ENCODE data around the gene TNFSF13B. TPM values are rescaled to one million over a fixed set of nuclear protein-coding genes. Genes with fewer than 3 reads are reported as not detected.

The TNFSF13B gene, protein sequence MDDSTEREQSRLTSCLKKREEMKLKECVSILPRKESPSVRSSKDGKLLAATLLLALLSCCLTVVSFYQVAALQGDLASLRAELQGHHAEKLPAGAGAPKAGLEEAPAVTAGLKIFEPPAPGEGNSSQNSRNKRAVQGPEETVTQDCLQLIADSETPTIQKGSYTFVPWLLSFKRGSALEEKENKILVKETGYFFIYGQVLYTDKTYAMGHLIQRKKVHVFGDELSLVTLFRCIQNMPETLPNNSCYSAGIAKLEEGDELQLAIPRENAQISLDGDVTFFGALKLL
- 1 to 10 TPM; 6.2 to 9.3 TPM for total RNA-seq

DNA sequence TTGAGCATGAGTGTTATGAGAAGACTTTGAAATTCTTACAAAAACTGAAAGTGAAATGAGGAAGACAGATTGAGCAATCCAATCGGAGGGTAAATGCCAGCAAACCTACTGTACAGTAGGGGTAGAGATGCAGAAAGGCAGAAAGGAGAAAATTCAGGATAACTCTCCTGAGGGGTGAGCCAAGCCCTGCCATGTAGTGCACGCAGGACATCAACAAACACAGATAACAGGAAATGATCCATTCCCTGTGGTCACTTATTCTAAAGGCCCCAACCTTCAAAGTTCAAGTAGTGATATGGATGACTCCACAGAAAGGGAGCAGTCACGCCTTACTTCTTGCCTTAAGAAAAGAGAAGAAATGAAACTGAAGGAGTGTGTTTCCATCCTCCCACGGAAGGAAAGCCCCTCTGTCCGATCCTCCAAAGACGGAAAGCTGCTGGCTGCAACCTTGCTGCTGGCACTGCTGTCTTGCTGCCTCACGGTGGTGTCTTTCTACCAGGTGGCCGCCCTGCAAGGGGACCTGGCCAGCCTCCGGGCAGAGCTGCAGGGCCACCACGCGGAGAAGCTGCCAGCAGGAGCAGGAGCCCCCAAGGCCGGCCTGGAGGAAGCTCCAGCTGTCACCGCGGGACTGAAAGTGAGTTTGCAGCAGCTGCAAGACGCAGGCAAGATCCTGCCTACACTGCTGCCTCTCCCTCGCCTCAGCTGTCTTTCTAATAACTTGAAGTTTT is at the start of gene TNFSF13B:
TSS of gene TNFSF13B (plus strand) at position 118 of the 728 bp plus-strand sequence. CDS start at position 296, 178 bp downstream.
- Mint-ChIP-seq H3K9me3 (ENCODE audit: low read depth) (no peaks in the 10 kb centered on the region), H3K27me3 (no peaks in the 10 kb centered on the region), H3K4me1 (peaks cover 39% of the 10 kb centered on the region), H3K4me3 (peak within 1 kb of the TSS; percentile 82), H3K36me3 (peaks cover 6% of the 10 kb centered on the region), H3K27ac (peak within 1 kb of the TSS; percentile 88)
- DNase-seq (peak; percentile 69), ATAC-seq (peak; percentile 82)
- CTCF ChIA-PET: interaction anchor here (1.0 to 1.6 kb wide), 5 partner anchors 17 to 628 kb away, joined by 3 to 7 read pairs (median 3); partner anchors contain the start of genes ABHD13 and LIG4

GRCh38 chr13:108220041-108220440 is 49.5 kb upstream of the TNFSF13B start:
- no peaks in the 10 kb centered on the region for H3K9me3 Mint-ChIP-seq (ENCODE audit: low read depth)
- peaks cover 2% of the 10 kb centered on the region for H3K36me3 Mint-ChIP-seq
- no peak overlapping the region for H3K27ac Mint-ChIP-seq
- peak overlapping the region; percentile 89 for H3K4me3 Mint-ChIP-seq
- H3K27me3 Mint-ChIP-seq: no peaks in the 10 kb centered on the region
- CTCF ChIA-PET: no interaction called here
- DNase-seq (no peak), ATAC-seq (no peak)
- peaks cover 41% of the 10 kb centered on the region for H3K4me1 Mint-ChIP-seq

DNA sequence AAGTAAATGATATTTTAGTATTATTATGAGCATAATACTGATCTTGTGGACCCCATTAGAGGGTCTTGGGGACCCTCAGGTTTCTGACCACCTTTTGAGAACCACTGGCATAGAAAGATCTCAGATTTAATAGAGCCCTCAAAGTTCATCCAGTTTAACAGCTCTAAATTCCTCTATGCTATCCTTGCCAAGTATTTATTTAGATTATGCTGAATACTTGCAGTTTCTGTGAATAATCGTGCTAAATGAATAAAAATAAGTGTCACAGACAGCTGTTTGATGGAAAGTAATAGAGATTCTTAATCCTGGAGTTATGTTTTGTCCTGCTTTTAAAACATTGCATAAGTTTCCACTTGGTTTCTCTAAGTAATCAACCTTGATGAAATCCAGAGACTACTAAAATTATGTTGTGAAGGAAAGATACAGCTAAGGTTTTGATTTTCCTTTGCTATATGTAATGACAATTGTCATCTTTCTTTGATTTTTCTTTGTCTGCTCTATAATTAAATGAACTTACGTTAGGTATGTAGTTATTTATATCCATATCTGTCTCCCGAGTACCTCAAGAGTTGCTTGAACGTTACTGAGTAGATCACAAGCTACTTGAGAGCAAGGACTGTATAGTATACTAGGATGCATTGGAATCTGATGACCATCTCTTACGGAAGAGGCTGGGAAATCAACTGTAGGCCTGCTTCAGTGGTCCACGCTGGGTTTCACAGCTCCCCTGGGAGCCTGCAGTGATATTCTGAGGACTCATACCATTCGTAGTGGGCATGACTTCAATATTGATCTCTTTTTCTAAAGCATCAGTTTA is 45.6 kb upstream of the TNFSF13B start:
- Mint-ChIP-seq H3K27ac (no peak overlapping the region), H3K9me3 (ENCODE audit: low read depth) (no peaks in the 10 kb centered on the region), H3K36me3 (peaks cover 2% of the 10 kb centered on the region), H3K4me1 (peaks cover 46% of the 10 kb centered on the region), H3K4me3 (no peak overlapping the region), H3K27me3 (no peaks in the 10 kb centered on the region)
- CTCF ChIA-PET: no interaction called here
- no peak for DNase-seq
- ATAC-seq: no peak

GRCh38 chr13:108225440-108225839 is 44.1 kb upstream of the TNFSF13B start:
- CTCF ChIA-PET: interaction anchor here (1.1 kb wide), 3 partner anchors 45 to 672 kb away, joined by 3 to 4 read pairs (median 3); no protein-coding TSS in a partner anchor
- no peak for DNase-seq
- Mint-ChIP-seq H3K4me3 (no peak overlapping the region), H3K4me1 (peaks cover 31% of the 10 kb centered on the region), H3K36me3 (peaks cover 10% of the 10 kb centered on the region), H3K27me3 (no peaks in the 10 kb centered on the region), H3K27ac (no peak overlapping the region), H3K9me3 (ENCODE audit: low read depth) (no peaks in the 10 kb centered on the region)
- peak; percentile 74 for ATAC-seq

GRCh38 chr13:108226184-108226583 is 43.3 kb upstream of the TNFSF13B start:
- H3K9me3 Mint-ChIP-seq (ENCODE audit: low read depth): no peaks in the 10 kb centered on the region
- H3K27ac Mint-ChIP-seq: no peak overlapping the region
- no peak overlapping the region for H3K4me3 Mint-ChIP-seq
- peaks cover 10% of the 10 kb centered on the region for H3K36me3 Mint-ChIP-seq
- ATAC-seq: peak; percentile 42
- H3K27me3 Mint-ChIP-seq: no peaks in the 10 kb centered on the region
- H3K4me1 Mint-ChIP-seq: peaks cover 26% of the 10 kb centered on the region
- no peak for DNase-seq
- CTCF ChIA-PET: interaction anchor here (0.6 to 1.1 kb wide), 4 partner anchors 45 to 671 kb away, joined by 3 to 4 read pairs (median 3); no protein-coding TSS in a partner anchor

- ATAC-seq: no peak
- CTCF ChIA-PET: no interaction called here
- peaks cover 25% of the 10 kb centered on the region for H3K4me1 Mint-ChIP-seq
Measured at GRCh38 chr13:108227651-108228272, 41.8 kb upstream of the TNFSF13B start.

DNA sequence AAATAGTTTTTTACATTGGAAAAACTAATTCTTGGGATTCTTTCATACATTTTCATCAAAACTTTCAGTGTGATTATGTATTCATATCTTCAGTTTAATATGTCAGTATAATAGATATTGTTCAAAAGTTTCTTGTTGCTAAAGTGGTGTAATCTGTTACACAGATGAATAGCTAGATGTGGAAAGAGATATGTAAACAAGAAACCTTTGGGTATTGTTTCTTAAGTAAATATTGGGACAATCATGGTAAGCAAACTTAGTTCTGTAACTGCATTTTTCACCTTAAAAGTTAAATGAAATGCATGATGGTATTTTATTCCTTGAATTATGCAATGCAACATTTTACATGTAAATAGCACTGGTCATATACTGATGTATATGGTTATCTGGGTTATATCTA is 39.1 kb upstream of the TNFSF13B start:
- peaks cover 14% of the 10 kb centered on the region for H3K36me3 Mint-ChIP-seq
- ATAC-seq: no peak
- DNase-seq: no peak
- no peak overlapping the region for H3K27ac Mint-ChIP-seq
- peaks cover 14% of the 10 kb centered on the region for H3K4me1 Mint-ChIP-seq
- CTCF ChIA-PET: no interaction called here
- H3K27me3 Mint-ChIP-seq: no peaks in the 10 kb centered on the region
- H3K4me3 Mint-ChIP-seq: no peak overlapping the region
- no peaks in the 10 kb centered on the region for H3K9me3 Mint-ChIP-seq (ENCODE audit: low read depth)

More at GRCh38 chr13:108227651-108228272, 41.8 kb upstream of the TNFSF13B start:
- no peak for DNase-seq
- no peaks in the 10 kb centered on the region for H3K9me3 Mint-ChIP-seq (ENCODE audit: low read depth)
- no peak overlapping the region for H3K4me3 Mint-ChIP-seq
- peaks cover 10% of the 10 kb centered on the region for H3K36me3 Mint-ChIP-seq
- H3K27me3 Mint-ChIP-seq: no peaks in the 10 kb centered on the region
- H3K27ac Mint-ChIP-seq: no peak overlapping the region

DNA sequence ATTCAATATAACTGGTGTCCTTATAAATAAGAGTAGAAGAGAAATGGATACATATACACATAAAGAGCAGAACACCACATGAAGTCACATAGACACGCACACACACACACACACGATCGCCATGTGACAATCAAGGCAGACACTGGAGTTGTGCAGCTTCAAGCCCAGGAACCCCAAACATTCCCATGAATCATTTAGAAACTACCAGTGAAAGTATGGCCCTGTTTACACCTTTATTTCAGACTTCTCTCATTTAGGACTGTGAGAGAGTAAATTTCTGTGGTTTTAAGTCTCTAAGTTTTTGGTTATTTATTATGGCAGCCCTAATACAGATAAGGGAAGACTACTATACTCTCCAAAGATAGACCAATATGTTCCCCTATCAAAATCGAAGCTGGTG is 20.4 kb upstream of the TNFSF13B start:
- no peak for ATAC-seq
- CTCF ChIA-PET: no interaction called here
- H3K9me3 Mint-ChIP-seq (ENCODE audit: low read depth): peaks cover 12% of the 10 kb centered on the region

DNA sequence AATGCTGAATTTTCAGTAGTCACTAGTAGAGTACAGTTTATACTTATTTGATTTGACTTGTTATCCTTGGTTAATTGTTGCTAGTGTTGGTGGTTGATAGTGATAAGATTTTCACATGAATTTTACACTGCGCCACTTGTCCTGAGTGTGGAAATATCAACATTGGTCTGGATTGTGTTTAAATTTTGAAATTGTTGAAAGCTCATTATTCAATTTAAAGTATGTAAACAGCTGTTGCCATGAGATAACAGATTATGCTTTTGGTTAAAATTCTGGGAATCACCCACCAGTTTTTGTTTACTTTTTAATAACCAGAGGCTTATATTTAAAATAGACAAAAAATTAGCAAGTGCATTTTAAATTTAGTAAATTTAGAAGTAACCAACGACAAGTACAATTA is 12.3 kb upstream of the TNFSF13B start:
- Mint-ChIP-seq H3K9me3 (ENCODE audit: low read depth) (no peaks in the 10 kb centered on the region), H3K4me1 (no peaks in the 10 kb centered on the region), H3K4me3 (no peak overlapping the region), H3K27ac (no peak overlapping the region), H3K36me3 (peaks cover 3% of the 10 kb centered on the region), H3K27me3 (no peaks in the 10 kb centered on the region)
- DNase-seq (no peak), ATAC-seq (no peak)
- CTCF ChIA-PET: no interaction called here

More for the DNA sequence above, 20.4 kb upstream of the TNFSF13B start:
- H3K4me3 Mint-ChIP-seq: no peak overlapping the region
- no peak for DNase-seq
- peaks cover 2% of the 10 kb centered on the region for H3K4me1 Mint-ChIP-seq
- no peak overlapping the region for H3K27ac Mint-ChIP-seq
- peaks cover 13% of the 10 kb centered on the region for H3K36me3 Mint-ChIP-seq
- no peaks in the 10 kb centered on the region for H3K27me3 Mint-ChIP-seq

DNA sequence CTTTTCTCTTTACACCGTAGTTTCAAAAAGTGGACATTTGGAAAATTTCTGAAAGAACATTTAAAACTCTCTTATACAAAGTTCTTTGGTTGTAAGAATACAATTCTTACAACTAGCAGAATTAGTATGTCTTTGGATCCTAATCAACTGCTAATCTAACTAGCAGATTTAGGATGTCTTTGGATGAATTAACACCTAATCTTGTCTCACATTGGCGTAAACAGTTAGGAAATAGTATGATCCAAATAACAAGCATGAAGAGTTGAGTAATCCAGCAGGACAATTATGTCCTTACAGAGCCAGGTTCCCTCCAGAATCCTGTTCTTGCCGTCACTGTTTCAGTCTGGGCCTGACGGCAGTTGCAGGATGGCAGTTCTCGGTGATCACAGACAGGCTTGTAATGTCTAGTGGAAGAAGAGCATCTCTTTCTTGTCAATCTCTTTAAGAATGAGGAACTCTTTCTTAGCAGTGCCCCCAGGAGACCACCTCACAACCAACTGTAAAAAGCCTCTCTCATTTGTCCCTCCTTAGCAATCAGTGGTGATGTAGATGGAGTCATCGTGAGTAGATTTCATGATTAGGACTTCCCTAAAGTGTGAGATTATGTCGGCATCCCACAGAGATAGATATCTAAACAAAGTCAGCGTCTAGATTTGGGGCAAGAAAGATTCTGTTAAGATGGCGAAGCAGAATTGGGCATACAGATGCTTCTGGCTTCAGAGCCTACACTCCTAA is 5.7 kb upstream of the TNFSF13B start:
- Mint-ChIP-seq H3K27ac (no peak overlapping the region), H3K36me3 (peaks cover 6% of the 10 kb centered on the region), H3K9me3 (ENCODE audit: low read depth) (no peaks in the 10 kb centered on the region), H3K4me3 (no peak overlapping the region), H3K27me3 (no peaks in the 10 kb centered on the region), H3K4me1 (peaks cover 17% of the 10 kb centered on the region)
- DNase-seq: no peak
- CTCF ChIA-PET: no interaction called here
- no peak for ATAC-seq

GRCh38 chr13:108266321-108266990 is 3.1 kb upstream of the TNFSF13B start:
- ATAC-seq (no peak), DNase-seq (no peak)
- peaks cover 8% of the 10 kb centered on the region for H3K36me3 Mint-ChIP-seq
- peak overlapping the region; percentile 27 for H3K27ac Mint-ChIP-seq
- no peaks in the 10 kb centered on the region for H3K9me3 Mint-ChIP-seq (ENCODE audit: low read depth)
- no peak overlapping the region for H3K4me3 Mint-ChIP-seq
- no peaks in the 10 kb centered on the region for H3K27me3 Mint-ChIP-seq
- CTCF ChIA-PET: no interaction called here
- peaks cover 34% of the 10 kb centered on the region for H3K4me1 Mint-ChIP-seq

- no peaks in the 10 kb centered on the region for H3K27me3 Mint-ChIP-seq
- peaks cover 6% of the 10 kb centered on the region for H3K36me3 Mint-ChIP-seq
- DNase-seq (no peak), ATAC-seq (no peak)
- no peaks in the 10 kb centered on the region for H3K9me3 Mint-ChIP-seq (ENCODE audit: low read depth)
- H3K27ac Mint-ChIP-seq: no peak overlapping the region
- H3K4me1 Mint-ChIP-seq: peaks cover 37% of the 10 kb centered on the region
- CTCF ChIA-PET: no interaction called here
- H3K4me3 Mint-ChIP-seq: no peak overlapping the region
Measured at GRCh38 chr13:108267347-108267746, 2.2 kb upstream of the TNFSF13B start.
